ENCODE measurements around the gene ARSG. TPM values are rescaled to one million over a fixed set of nuclear protein-coding genes. Genes with fewer than 3 reads are reported as not detected.

ARSG gene
- total and polyA plus RNA-seq, 2 donors (not counting 3 experiments of a cell fraction or from before 2014, with no cell fraction given) = 3.9 to 7.0 TPM

GRCh38 chr17:68452724-68453290 is 161.5 kb downstream of the ARSG start:
- Histone ChIP-seq H2AFZ (ENCODE audit: low read depth, low read length) (no peak overlapping the region), H3K9me3 (replicated peaks; ENCODE audit: control insufficient read depth, insufficient read depth, low read length) (no peaks in the 10 kb centered on the region), H3K9me1 (replicated peaks; ENCODE audit: control insufficient read depth, extremely low read depth, insufficient read depth, low read length) (no peaks in the 10 kb centered on the region), H3K4me3 (replicated peaks in 1 of 3; ENCODE audit: insufficient read depth in 1 of 3, low read depth in 1 of 3, low read length in 3 of 3) (no peak overlapping the region), H3K79me2 (ENCODE audit: control insufficient read depth, insufficient read depth, low read length) (no peaks in the 10 kb centered on the region), H3K36me3 (ENCODE audit: control insufficient read depth in 2 of 2, extremely low read depth in 1 of 2, insufficient read depth in 2 of 2, low read length in 2 of 2) (peaks cover 7 to 17% of the 10 kb centered on the region in 2 experiments), H3K4me1 (ENCODE audit: control insufficient read depth, extremely low read depth, insufficient read depth, low read length) (peaks cover 8% of the 10 kb centered on the region), H3K27ac (ENCODE audit: insufficient read depth, low read depth, low read length) (no peak overlapping the region), H3K9ac (replicated peaks; ENCODE audit: extremely low read depth, insufficient read depth, low read length) (no peak overlapping the region), H4K20me1 (replicated peaks; ENCODE audit: control insufficient read depth, extremely low read depth, insufficient read depth, low read length) (no peaks in the 10 kb centered on the region), H3K4me2 (ENCODE audit: insufficient read depth, low read length) (no peak overlapping the region), H3K27me3 (ENCODE audit: control insufficient read depth in 2 of 2, insufficient read depth in 2 of 2, low read length in 2 of 2) (no peaks in the 10 kb centered on the region)
- intact Hi-C loops (cut with micrococcal nuclease) = no loop called here
- dilution Hi-C loops (cut with MboI; ENCODE audit: extremely low pct_ligation_motif_present, low sequenced_read_pairs) = no loop called here
- BruUV-seq (replicated peaks) = no TSS peak
- POLR2A ChIA-PET = interaction anchor here (0.7 kb wide), 2 partner anchors 30 to 151 kb away, joined by 3 to 5 read pairs; no protein-coding TSS in a partner anchor
- DNase-seq (ENCODE audit: low read depth, low spot score) (no peak), FAIRE-seq (no peak)
- TF ChIP-seq MYC (IDR thresholded peaks at IDR 0.05; ENCODE audit: low read depth, low read length) (no peak), CTCF (IDR thresholded peaks at IDR 0.05; ENCODE audit: extremely low read depth in 1 of 2, insufficient read depth in 1 of 2, low read depth in 1 of 2, low read length in 2 of 2) (no peak), EZH2 (IDR thresholded peaks at IDR 0.05; ENCODE audit: borderline replicate concordance, low read depth, low read length, severe bottlenecking) (no peak), POLR2AphosphoS5 (IDR thresholded peaks at IDR 0.05; ENCODE audit: insufficient read depth, low read depth, low read length) (no peak)
- CTCF ChIA-PET = no interaction called here
